Neural progenitor cell (in vitro differentiated cells): ENCODE results near the gene GASK1A. TPM values are rescaled to one million over a fixed set of nuclear protein-coding genes. Genes with fewer than 3 reads are reported as not detected.

Experiments
- DNase-seq: peaks from one replicate; pipeline ENCODE4 v3.0.0-alpha.2; 2016; ENCODE audit warnings: low spot score
- H2AFZ ChIP-seq: fragments of 200-600 bp; sonication (generic); replicated peaks from 2 replicates; pipeline ENCODE4 v1.6.1; 2016; ENCODE audit warnings: antibody characterized with exemption
- H3F3A ChIP-seq: fragments of 200-600 bp; sonication (generic); 2 replicates; pipeline ENCODE4 v1.6.1; 2016; ENCODE audit warnings: antibody characterized with exemption, low read depth
- H3K27ac ChIP-seq: fragments of 200-600 bp; sonication (generic); 2 replicates; pipeline ENCODE4 v1.5.1; 2016; ENCODE audit warnings: mild to moderate bottlenecking
- H3K27me3 ChIP-seq: fragments of 200-600 bp; sonication (generic); 2 replicates; pipeline ENCODE4 v1.6.1; 2016; ENCODE audit warnings: mild to moderate bottlenecking, moderate library complexity
- H3K36me3 ChIP-seq: fragments of 200-600 bp; sonication (generic); 2 replicates; pipeline ENCODE4 v1.5.1; 2016
- H3K4me1 ChIP-seq: fragments of 200-600 bp; sonication (generic); 2 replicates; pipeline ENCODE4 v1.6.1; 2016; ENCODE audit warnings: mixed run types
- H3K4me2 ChIP-seq: fragments of 200-600 bp; sonication (generic); 2 replicates; pipeline ENCODE4 v1.6.1; 2016
- H3K4me3 ChIP-seq: fragments of 200-600 bp; sonication (generic); 2 replicates; pipeline ENCODE4 v1.5.1; 2016
- H3K79me2 ChIP-seq: fragments of 200-600 bp; sonication (generic); 2 replicates; pipeline ENCODE4 v1.6.1; 2016; ENCODE audit warnings: low read depth
- H3K9ac ChIP-seq: fragments of 200-600 bp; sonication (generic); 2 replicates; pipeline ENCODE4 v1.6.1; 2016
- H3K9me3 ChIP-seq: fragments of 200-600 bp; sonication (generic); 2 replicates; pipeline ENCODE4 v1.5.1; 2016; ENCODE audit warnings: low read depth
- H4K20me1 ChIP-seq: fragments of 200-600 bp; sonication (generic); 2 replicates; pipeline ENCODE4 v1.6.1; 2016; ENCODE audit warnings: low read depth
- H3K27ac Mint-ChIP-seq: 3 replicates; pipeline ENCODE4 v1.8.0; 2021; ENCODE audit warnings: mixed read lengths
- H3K27me3 Mint-ChIP-seq: 2 replicates; pipeline ENCODE4 v1.8.0; 2022; ENCODE audit warnings: low read depth, mild to moderate bottlenecking, inconsistent platforms, moderate library complexity, mixed read lengths; ENCODE audit not compliant: insufficient read depth
- H3K36me3 Mint-ChIP-seq: 3 replicates; pipeline ENCODE4 v1.8.0; 2021; ENCODE audit warnings: mixed read lengths
- H3K4me1 Mint-ChIP-seq: 3 replicates; pipeline ENCODE4 v1.8.0; 2021; ENCODE audit warnings: mixed read lengths
- H3K4me3 Mint-ChIP-seq: 3 replicates; pipeline ENCODE4 v1.8.0; 2021; ENCODE audit warnings: mild to moderate bottlenecking, moderate library complexity, mixed read lengths
- H3K9me3 Mint-ChIP-seq: 3 replicates; pipeline ENCODE4 v1.8.0; 2020; ENCODE audit warnings: mixed read lengths
- CTCF ChIP-seq: fragments of 200-600 bp; sonication (generic); IDR thresholded peaks from 2 replicates; pipeline ENCODE4 v1.5.1; 2017; ENCODE audit warnings: antibody characterized with exemption, mild to moderate bottlenecking
- EZH2 ChIP-seq: fragments of 200-600 bp; sonication (generic); IDR thresholded peaks from 2 replicates; pipeline ENCODE4 v1.6.1; 2017; ENCODE audit warnings: antibody characterized with exemption, mild to moderate bottlenecking, moderate library complexity
- EZH2phosphoT487 ChIP-seq: fragments of 200-600 bp; sonication (generic); IDR thresholded peaks from 2 replicates; pipeline ENCODE4 v1.6.1; 2017; ENCODE audit warnings: antibody characterized with exemption
- total RNA-seq: library from RNA; depleted of rRNA; stranded (reverse); fragments of >200 nt; gene quantifications from 2 replicates; pipeline ENCODE4 v1.2.3, GENCODE V29; 2015; ENCODE audit warnings: low replicate concordance

The GASK1A gene
- total RNA-seq, 1 donor from 2014 or later: 3.9 TPM

- Mint-ChIP-seq H3K27ac (no peak overlapping the region), H3K27me3 (no peaks in the 10 kb centered on the region), H3K9me3 (no peaks in the 10 kb centered on the region), H3K4me3 (no peak overlapping the region), H3K36me3 (peaks cover 2% of the 10 kb centered on the region), H3K4me1 (peaks cover 11% of the 10 kb centered on the region)
- Histone ChIP-seq H3K27ac (no peak overlapping the region), H3K9ac (no peak overlapping the region), H2AFZ (no peak overlapping the region), H3K36me3 (no peaks in the 10 kb centered on the region), H3K9me3 (no peaks in the 10 kb centered on the region), H3K79me2 (peaks cover 8% of the 10 kb centered on the region), H3K4me2 (no peak overlapping the region), H3K4me1 (peaks cover 27% of the 10 kb centered on the region), H4K20me1 (peaks cover 18% of the 10 kb centered on the region), H3F3A (no peaks in the 10 kb centered on the region), H3K27me3 (no peaks in the 10 kb centered on the region), H3K4me3 (no peak overlapping the region)
- no peak for DNase-seq
- TF ChIP-seq CTCF: no peak
- TF ChIP-seq EZH2: no peak
- TF ChIP-seq EZH2phosphoT487: no peak
Observed at GRCh38 chr3:43093006-43093405, 113.9 kb downstream of the GASK1A start.

GRCh38 chr3:43093974-43094373, 114.9 kb downstream of the GASK1A start:
- TF ChIP-seq CTCF (no peak), EZH2 (no peak), EZH2phosphoT487 (no peak)
- no peaks in the 10 kb centered on the region for H3F3A ChIP-seq
- peaks cover 27% of the 10 kb centered on the region for H3K4me1 ChIP-seq
- no peaks in the 10 kb centered on the region for H3K27me3 ChIP-seq
- no peak overlapping the region for H3K4me3 ChIP-seq
- peaks cover 2% of the 10 kb centered on the region for H3K36me3 Mint-ChIP-seq
- H2AFZ ChIP-seq: no peak overlapping the region
- H3K27me3 Mint-ChIP-seq: no peaks in the 10 kb centered on the region
- peak overlapping the region; percentile 54 for H3K4me2 ChIP-seq
- no peaks in the 10 kb centered on the region for H3K36me3 ChIP-seq
- peaks cover 11% of the 10 kb centered on the region for H3K4me1 Mint-ChIP-seq
- H3K9ac ChIP-seq: no peak overlapping the region
- no peaks in the 10 kb centered on the region for H3K9me3 ChIP-seq
- no peak overlapping the region for H3K4me3 Mint-ChIP-seq
- H4K20me1 ChIP-seq: peaks cover 18% of the 10 kb centered on the region
- no peak overlapping the region for H3K27ac ChIP-seq
- no peaks in the 10 kb centered on the region for H3K9me3 Mint-ChIP-seq
- H3K27ac Mint-ChIP-seq: no peak overlapping the region
- no peak for DNase-seq
- peaks cover 8% of the 10 kb centered on the region for H3K79me2 ChIP-seq

GRCh38 chr3:43094381-43094780, 115.3 kb downstream of the GASK1A start:
- H3K4me3 ChIP-seq: no peak overlapping the region
- H3K36me3 Mint-ChIP-seq: peaks cover 2% of the 10 kb centered on the region
- no peak overlapping the region for H3K4me3 Mint-ChIP-seq
- H3K9me3 ChIP-seq: no peaks in the 10 kb centered on the region
- no peaks in the 10 kb centered on the region for H3K36me3 ChIP-seq
- H3K27ac ChIP-seq: no peak overlapping the region
- H3K4me1 ChIP-seq: peaks cover 27% of the 10 kb centered on the region
- no peaks in the 10 kb centered on the region for H3F3A ChIP-seq
- TF ChIP-seq EZH2phosphoT487 (no peak), CTCF (no peak), EZH2 (no peak)
- no peaks in the 10 kb centered on the region for H3K9me3 Mint-ChIP-seq
- no peak overlapping the region for H2AFZ ChIP-seq
- peaks cover 18% of the 10 kb centered on the region for H4K20me1 ChIP-seq
- peak overlapping the region; percentile 54 for H3K4me2 ChIP-seq
- H3K9ac ChIP-seq: no peak overlapping the region
- H3K27me3 ChIP-seq: no peaks in the 10 kb centered on the region
- H3K4me1 Mint-ChIP-seq: peaks cover 11% of the 10 kb centered on the region
- H3K27me3 Mint-ChIP-seq: no peaks in the 10 kb centered on the region
- peak; percentile 19 for DNase-seq
- H3K27ac Mint-ChIP-seq: no peak overlapping the region
- peaks cover 8% of the 10 kb centered on the region for H3K79me2 ChIP-seq
